ENCODE results near the gene SERPINF2.
"Not testable (repeated sequence)": the region's sequence is repeated elsewhere in the genome, so short reads cannot be mapped to it uniquely, and the experiment has no call there.

The SERPINF2 gene

GRCh38 chr17:1736348-1737281 is 6.1 kb upstream of the SERPINF2 start:
- no peak overlapping the region for H3K27ac ChIP-seq (ENCODE audit: low read depth, low read length)

GRCh38 chr17:1737531-1738291 is 5.0 kb upstream of the SERPINF2 start:
- Histone ChIP-seq H3K27me3 (ENCODE audit: control insufficient read depth, insufficient read depth, low read length) (no peaks in the 10 kb centered on the region; the same call in 1 of the 2 replicates), H3K9ac (ENCODE audit: low read length) (no peak overlapping the region), H3K4me3 (ENCODE audit: low read depth, low read length) (no peak overlapping the region), H3K9me3 (ENCODE audit: control insufficient read depth, insufficient read depth, low read depth, low read length) (peaks cover 9% of the 10 kb centered on the region; the same call in 1 of the 2 replicates), H3K36me3 (ENCODE audit: control insufficient read depth, insufficient read depth, low read length) (peaks cover 6% of the 10 kb centered on the region), H3K4me1 (ENCODE audit: control insufficient read depth, insufficient read depth, low read length) (peaks cover 9% of the 10 kb centered on the region; the same call in 1 of the 2 replicates), H3K27ac (ENCODE audit: low read depth, low read length) (no peak overlapping the region)

More at GRCh38 chr17:1736348-1737281, 6.1 kb upstream of the SERPINF2 start:
- Histone ChIP-seq H3K9ac (ENCODE audit: low read length) (no peak overlapping the region), H3K4me3 (ENCODE audit: low read depth, low read length) (no peak overlapping the region), H3K4me1 (ENCODE audit: control insufficient read depth, insufficient read depth, low read length) (peaks cover 9% of the 10 kb centered on the region; the same call in 1 of the 2 replicates), H3K27me3 (ENCODE audit: control insufficient read depth, insufficient read depth, low read length) (no peaks in the 10 kb centered on the region), H3K36me3 (ENCODE audit: control insufficient read depth, insufficient read depth, low read length) (peaks cover 6% of the 10 kb centered on the region), H3K9me3 (ENCODE audit: control insufficient read depth, insufficient read depth, low read depth, low read length) (peaks cover 4% of the 10 kb centered on the region; the same call in 1 of the 2 replicates)

- not testable (repeated sequence) for H3K9me3 ChIP-seq (ENCODE audit: control insufficient read depth, insufficient read depth, low read depth, low read length); H3K4me3 ChIP-seq (ENCODE audit: low read depth, low read length); H3K4me1 ChIP-seq (ENCODE audit: control insufficient read depth, insufficient read depth, low read length); H3K27me3 ChIP-seq (ENCODE audit: control insufficient read depth, insufficient read depth, low read length); H3K36me3 ChIP-seq (ENCODE audit: control insufficient read depth, insufficient read depth, low read length); H3K27ac ChIP-seq (ENCODE audit: low read depth, low read length); H3K9ac ChIP-seq (ENCODE audit: low read length)
Measured at GRCh38 chr17:1741899-1742298, 772 bp upstream of the SERPINF2 start.

GRCh38 chr17:1743088-1743439 is 393 bp downstream of the SERPINF2 start:
- Histone ChIP-seq H3K27ac (ENCODE audit: low read depth, low read length) (no peak overlapping the region), H3K4me1 (ENCODE audit: control insufficient read depth, insufficient read depth, low read length) (peaks cover 8% of the 10 kb centered on the region; the same call in 1 of the 2 replicates), H3K9ac (ENCODE audit: low read length) (no peak overlapping the region), H3K27me3 (ENCODE audit: control insufficient read depth, insufficient read depth, low read length) (no peaks in the 10 kb centered on the region; the same call in 1 of the 2 replicates), H3K36me3 (ENCODE audit: control insufficient read depth, insufficient read depth, low read length) (no peaks in the 10 kb centered on the region), H3K9me3 (ENCODE audit: control insufficient read depth, insufficient read depth, low read depth, low read length) (peaks cover 9% of the 10 kb centered on the region; the same call in 1 of the 2 replicates), H3K4me3 (ENCODE audit: low read depth, low read length) (no peak overlapping the region)

- no peaks in the 10 kb centered on the region; the same call in 1 of the 2 replicates for H3K27me3 ChIP-seq (ENCODE audit: control insufficient read depth, insufficient read depth, low read length)
- peaks cover 8% of the 10 kb centered on the region; the same call in 1 of the 2 replicates for H3K4me1 ChIP-seq (ENCODE audit: control insufficient read depth, insufficient read depth, low read length)
- peaks cover 7% of the 10 kb centered on the region; the same call in 1 of the 2 replicates for H3K9me3 ChIP-seq (ENCODE audit: control insufficient read depth, insufficient read depth, low read depth, low read length)
- H3K4me3 ChIP-seq (ENCODE audit: low read depth, low read length), result no peak overlapping the region
- no peak overlapping the region for H3K27ac ChIP-seq (ENCODE audit: low read depth, low read length)
- H3K36me3 ChIP-seq (ENCODE audit: control insufficient read depth, insufficient read depth, low read length), result no peaks in the 10 kb centered on the region
- H3K9ac ChIP-seq (ENCODE audit: low read length), result no peak overlapping the region
Measured at GRCh38 chr17:1744551-1745512, 2.2 kb downstream of the SERPINF2 start.

- no peaks in the 10 kb centered on the region for H3K36me3 ChIP-seq (ENCODE audit: control insufficient read depth, insufficient read depth, low read length)
- H3K27me3 ChIP-seq (ENCODE audit: control insufficient read depth, insufficient read depth, low read length), result no peaks in the 10 kb centered on the region; the same call in 1 of the 2 replicates
- no peak overlapping the region for H3K9ac ChIP-seq (ENCODE audit: low read length)
- H3K4me1 ChIP-seq (ENCODE audit: control insufficient read depth, insufficient read depth, low read length), result peaks cover 8% of the 10 kb centered on the region; the same call in 1 of the 2 replicates
- H3K27ac ChIP-seq (ENCODE audit: low read depth, low read length), result no peak overlapping the region
- peaks cover 7% of the 10 kb centered on the region; the same call in 1 of the 2 replicates for H3K9me3 ChIP-seq (ENCODE audit: control insufficient read depth, insufficient read depth, low read depth, low read length)
- no peak overlapping the region for H3K4me3 ChIP-seq (ENCODE audit: low read depth, low read length)
Measured at GRCh38 chr17:1745513-1746020, 2.9 kb downstream of the SERPINF2 start.

GRCh38 chr17:1746975-1747543 is 4.4 kb downstream of the SERPINF2 start:
- H3K27ac ChIP-seq (ENCODE audit: low read depth, low read length), result no peak overlapping the region
- H3K4me1 ChIP-seq (ENCODE audit: control insufficient read depth, insufficient read depth, low read length), result peaks cover 8% of the 10 kb centered on the region; the same call in 1 of the 2 replicates
- no peak overlapping the region for H3K4me3 ChIP-seq (ENCODE audit: low read depth, low read length)

GRCh38 chr17:1750628-1751027 is 8.0 kb downstream of the SERPINF2 start:
- H3K36me3 ChIP-seq (ENCODE audit: control insufficient read depth, insufficient read depth, low read length), result no peaks in the 10 kb centered on the region
- no peaks in the 10 kb centered on the region for H3K27me3 ChIP-seq (ENCODE audit: control insufficient read depth, insufficient read depth, low read length)
- no peak overlapping the region for H3K27ac ChIP-seq (ENCODE audit: low read depth, low read length)
- H3K4me1 ChIP-seq (ENCODE audit: control insufficient read depth, insufficient read depth, low read length), result peaks cover 15% of the 10 kb centered on the region
- H3K9ac ChIP-seq (ENCODE audit: low read length), result no peak overlapping the region
- H3K4me3 ChIP-seq (ENCODE audit: low read depth, low read length), result no peak overlapping the region
- no peaks in the 10 kb centered on the region for H3K9me3 ChIP-seq (ENCODE audit: control insufficient read depth, insufficient read depth, low read depth, low read length)

More at GRCh38 chr17:1746975-1747543, 4.4 kb downstream of the SERPINF2 start:
- H3K9me3 ChIP-seq (ENCODE audit: control insufficient read depth, insufficient read depth, low read depth, low read length), result peaks cover 2% of the 10 kb centered on the region; the same call in 1 of the 2 replicates
- H3K9ac ChIP-seq (ENCODE audit: low read length), result no peak overlapping the region
- H3K27me3 ChIP-seq (ENCODE audit: control insufficient read depth, insufficient read depth, low read length), result no peaks in the 10 kb centered on the region; the same call in 1 of the 2 replicates
- H3K36me3 ChIP-seq (ENCODE audit: control insufficient read depth, insufficient read depth, low read length), result no peaks in the 10 kb centered on the region

- H3K4me3 ChIP-seq (ENCODE audit: low read depth, low read length), result no peak overlapping the region
- H3K9ac ChIP-seq (ENCODE audit: low read length), result no peak overlapping the region
- H3K27ac ChIP-seq (ENCODE audit: low read depth, low read length), result no peak overlapping the region
Measured at GRCh38 chr17:1752425-1753262, 10.0 kb downstream of the SERPINF2 start.

More at GRCh38 chr17:1752425-1753262, 10.0 kb downstream of the SERPINF2 start:
- Histone ChIP-seq H3K9me3 (ENCODE audit: control insufficient read depth, insufficient read depth, low read depth, low read length) (no peaks in the 10 kb centered on the region), H3K27me3 (ENCODE audit: control insufficient read depth, insufficient read depth, low read length) (no peaks in the 10 kb centered on the region), H3K4me1 (ENCODE audit: control insufficient read depth, insufficient read depth, low read length) (peaks cover 12% of the 10 kb centered on the region), H3K36me3 (ENCODE audit: control insufficient read depth, insufficient read depth, low read length) (no peaks in the 10 kb centered on the region)

Data from HUES6 (cell line).